DLD1 (cell line): Measurements from ENCODE around the gene TTC38.
"Not testable (repeated sequence)": the region's sequence is repeated elsewhere in the genome, so short reads cannot be mapped to it uniquely, and the experiment has no call there.

Source experiments
- in situ Hi-C: cut with HindIII; loops from 2 replicates; pipeline ENCODE4 v1.10.0; 2017; ENCODE audit warnings: low sequenced_read_pairs

The TTC38 gene

DNA sequence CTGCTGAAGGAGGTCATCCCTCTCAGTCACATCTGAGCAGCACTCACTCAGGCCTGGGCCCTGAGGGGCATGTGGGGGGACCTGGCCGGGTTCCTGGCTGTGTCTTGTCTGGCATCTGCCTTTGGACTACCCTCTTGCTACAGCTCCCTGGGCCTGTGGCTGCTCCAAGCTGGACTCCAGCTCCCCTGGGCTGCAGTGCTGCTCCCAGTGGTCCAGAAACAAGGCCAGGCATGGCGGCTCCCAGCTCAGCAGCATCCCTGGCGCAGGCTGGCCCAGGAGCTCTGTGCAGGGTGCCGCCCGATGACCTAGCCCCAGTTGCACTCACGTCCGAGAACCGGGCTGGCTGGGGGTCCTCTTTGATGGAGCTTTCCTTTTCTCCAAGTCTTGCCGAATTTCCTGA is 23.0 kb upstream of the TTC38 start:
- in situ Hi-C loops = loop anchor here (10.0 kb wide), 1 partner anchor 100 kb away; no protein-coding TSS in a partner anchor

DNA sequence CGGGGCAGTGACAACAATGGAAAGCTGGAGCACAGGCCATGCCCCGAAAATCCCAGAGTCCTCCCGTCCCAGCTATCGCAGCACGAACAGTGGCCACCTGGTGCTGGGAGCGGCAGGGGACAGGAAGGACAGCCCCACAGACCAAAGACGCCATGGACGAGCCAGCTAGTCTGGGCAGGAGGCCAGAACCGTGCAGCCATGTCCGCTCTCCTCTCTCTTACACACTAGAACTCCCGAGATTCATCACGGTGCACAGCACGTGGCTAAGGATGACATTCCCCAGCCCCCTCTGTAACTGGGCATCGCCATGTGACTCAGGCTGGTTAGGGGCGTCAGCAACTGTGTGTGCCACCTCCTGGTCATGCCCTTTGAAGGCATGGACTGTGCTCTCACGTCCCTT is 22.3 kb upstream of the TTC38 start:
- in situ Hi-C loops = loop anchor here (10.0 kb wide), 1 partner anchor 101 kb away; no protein-coding TSS in a partner anchor

DNA sequence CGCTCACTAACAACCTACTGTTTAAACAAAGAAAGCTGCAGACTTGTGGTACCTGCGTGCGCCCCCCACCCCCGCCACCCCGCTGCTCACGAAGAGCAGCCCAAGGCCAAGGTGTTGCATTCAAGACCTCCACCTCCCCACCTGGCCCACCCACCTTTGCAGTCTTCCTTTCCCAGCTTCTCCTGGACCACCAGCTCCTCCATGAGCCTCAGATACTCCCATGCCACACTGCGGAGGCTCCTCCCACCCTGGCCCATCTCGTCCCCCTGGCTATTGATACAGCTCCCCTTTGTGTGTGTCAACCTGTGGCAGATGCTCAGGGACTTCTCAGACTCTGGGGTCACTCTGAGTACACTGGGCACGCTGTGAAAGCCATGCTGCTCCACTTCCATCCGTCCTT is 21.6 kb upstream of the TTC38 start:
- in situ Hi-C loops = loop anchor here (10.0 kb wide), 1 partner anchor 101 kb away; no protein-coding TSS in a partner anchor

DNA sequence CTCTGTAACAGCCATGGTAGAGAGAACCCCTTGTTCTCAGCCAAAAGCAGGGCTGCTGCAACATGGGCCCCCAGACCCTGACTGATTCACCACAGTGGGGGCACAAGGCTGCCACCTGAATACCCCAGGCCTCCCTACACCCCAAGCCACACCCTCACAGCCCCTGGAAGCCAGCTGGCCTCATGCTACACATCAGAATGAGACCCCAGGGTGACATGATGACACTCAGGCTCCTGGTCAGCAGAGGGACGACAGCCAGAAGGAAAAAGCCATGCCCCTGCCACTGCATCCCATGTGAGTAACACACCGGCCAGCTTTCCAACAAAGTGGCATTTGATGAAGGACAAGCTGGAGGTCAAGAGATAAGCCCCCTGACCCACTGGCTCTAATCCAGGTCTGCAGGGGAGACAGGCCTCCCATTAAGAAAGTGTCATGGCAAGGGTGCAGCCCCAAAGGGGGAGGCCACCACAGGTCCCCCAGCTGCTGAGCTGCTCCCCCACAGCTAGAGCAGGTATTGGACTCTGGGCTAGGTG is 20.3 kb upstream of the TTC38 start:
- in situ Hi-C loops = loop anchor here (10.0 kb wide), 1 partner anchor 103 kb away; no protein-coding TSS in a partner anchor

DNA sequence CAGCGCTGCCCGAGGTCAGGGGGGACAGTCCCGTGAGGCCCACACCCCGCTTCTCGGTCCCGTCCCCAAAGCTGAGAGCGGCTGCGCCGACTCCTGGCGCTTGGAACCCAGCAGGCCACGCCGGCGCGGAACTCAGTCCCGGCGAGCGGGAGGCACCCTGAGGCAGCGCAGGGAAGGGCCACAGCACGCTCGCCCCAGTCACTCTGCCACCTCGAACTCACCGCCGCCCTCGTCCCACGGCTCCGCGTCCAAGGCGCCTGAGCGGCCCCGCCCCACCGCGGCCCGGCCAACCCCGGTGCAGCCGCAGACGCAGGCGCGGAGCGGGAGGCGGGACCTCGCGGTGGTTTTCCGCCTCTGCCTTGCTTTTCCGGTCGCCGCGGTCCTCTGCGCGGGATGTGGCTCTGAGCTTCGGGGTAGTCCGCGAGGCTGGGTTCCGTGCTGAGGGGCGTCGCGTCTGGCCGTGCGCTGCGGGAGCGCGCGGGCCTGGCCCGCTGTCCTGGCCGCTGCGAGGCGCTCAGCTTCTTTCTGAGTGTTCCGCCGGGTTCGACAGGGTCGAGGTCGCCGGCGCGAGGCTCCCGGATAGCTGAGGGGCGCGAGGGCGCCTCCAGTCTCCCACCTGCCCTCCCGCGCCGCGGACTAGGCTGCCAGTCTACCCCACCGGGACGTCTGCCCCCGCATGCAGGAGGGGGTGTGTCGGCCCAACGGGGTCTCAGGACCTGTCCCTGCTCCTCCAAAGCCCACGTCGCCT is 17.6 kb upstream of the TTC38 start, which contains the start of gene CDPF1:
TSS of gene CDPF1 (minus strand) at position 259 of the 748 bp plus-strand sequence. CDS start 2,009 bp downstream, outside the sequence.
- in situ Hi-C loops = no loop called here

DNA sequence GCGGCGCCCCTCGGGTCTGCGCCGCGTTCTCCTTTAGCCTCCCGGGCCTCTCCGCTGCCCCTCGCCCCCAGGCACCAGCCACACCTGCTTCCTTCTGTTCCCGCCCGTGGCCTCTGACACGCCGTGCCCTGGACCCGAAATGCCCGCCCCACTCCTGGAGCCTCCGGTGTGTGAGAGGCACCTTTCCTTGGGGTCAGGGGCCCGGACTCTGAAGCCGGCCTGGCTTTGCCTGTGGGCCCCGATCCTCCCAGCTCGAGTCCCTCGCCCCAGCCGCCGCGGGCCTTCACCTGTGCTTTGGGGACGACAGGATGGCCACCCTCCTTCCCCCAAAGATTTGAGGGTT is 17.1 kb upstream of the TTC38 start:
- in situ Hi-C loops = no loop called here

DNA sequence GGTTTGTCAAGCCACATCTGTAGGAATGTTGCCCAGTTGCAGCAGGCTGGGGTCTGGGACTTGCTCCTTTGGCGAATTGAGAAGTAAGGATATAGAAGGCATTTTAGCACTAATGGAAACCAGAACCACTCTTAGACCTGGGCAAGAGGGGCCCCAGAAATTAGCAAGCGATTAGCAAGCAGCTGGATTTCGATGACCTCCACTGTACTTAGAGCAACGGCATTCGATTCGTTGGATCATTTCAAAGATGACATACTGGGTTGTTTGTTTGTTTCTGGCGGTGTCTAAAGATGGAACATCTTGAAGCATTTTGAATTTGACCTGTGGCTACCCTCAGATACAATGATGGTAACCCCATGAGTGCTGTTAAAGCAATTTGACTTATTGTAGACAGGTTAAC is 16.5 kb upstream of the TTC38 start:
- in situ Hi-C loops = no loop called here

DNA sequence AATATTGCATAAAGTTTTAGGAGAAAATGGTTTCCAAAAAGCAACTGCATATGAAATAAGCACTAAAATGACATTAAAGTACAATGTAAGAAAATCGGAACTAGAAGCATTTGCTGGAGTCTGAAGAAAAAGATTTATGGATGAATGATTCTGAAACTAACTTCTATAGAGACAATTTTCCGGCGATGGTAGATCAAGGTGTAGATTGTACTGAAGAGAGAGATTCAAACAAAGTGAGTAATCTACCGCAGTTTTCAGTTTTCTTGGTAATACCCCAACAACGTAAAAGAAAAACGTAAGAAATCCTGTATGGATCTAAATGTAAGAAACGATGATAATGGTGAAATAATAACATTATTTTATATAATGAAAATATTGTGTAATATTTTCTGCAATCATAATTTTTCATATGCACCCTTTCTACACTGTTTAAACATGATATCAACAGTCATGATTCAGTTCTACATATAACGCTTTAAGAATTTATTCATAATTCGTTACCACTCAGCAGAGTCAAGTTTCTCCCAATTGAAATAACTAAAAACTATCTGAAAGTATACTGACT is 15.9 kb upstream of the TTC38 start:
- in situ Hi-C loops = no loop called here

DNA sequence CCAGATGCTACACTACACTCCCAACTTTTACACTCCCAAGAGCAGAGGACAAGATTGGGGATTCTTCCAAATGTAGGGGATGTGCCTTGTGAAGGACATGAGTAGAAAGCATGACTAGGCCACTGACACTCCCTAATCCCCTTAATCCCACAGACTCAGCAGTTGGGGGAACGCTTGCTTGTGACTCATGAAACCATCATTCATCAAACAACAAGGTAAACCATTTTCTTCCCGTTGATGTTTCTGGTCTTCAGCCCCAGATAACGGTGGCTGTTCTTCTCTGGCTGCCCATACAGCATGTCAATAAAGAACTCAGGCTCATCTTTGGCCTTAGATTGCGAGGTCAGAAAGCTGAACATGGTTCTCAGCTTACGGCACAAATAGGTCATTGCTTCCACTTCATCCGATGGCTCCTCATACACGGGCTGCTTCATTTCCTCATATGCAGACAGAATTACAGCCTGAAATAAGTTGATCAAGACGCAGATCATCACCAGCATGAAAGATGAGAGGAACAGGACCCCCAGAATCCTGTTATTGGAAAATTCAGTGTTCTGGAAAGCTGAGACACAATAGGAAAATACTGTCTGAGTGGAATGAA is 11.3 kb upstream of the TTC38 start:
- in situ Hi-C loops = no loop called here

DNA sequence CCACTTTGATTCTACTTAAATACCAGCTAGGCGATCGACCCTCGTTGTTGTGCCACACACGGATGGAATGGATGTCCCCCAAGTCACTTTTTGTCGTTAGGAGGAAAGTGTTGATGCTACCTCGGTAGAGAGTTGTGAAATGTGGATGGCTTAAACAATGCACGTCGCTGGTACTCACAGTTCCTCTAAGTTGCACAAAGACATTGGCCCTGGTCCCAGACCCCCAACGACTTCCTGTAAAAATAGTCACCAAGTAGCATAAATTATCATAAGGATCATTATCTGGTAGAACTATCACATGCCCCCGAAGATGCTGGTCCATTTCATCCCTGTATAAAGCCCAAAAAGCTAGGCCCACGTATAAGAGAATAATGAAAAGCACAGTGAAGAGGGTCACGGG is 8.4 kb upstream of the TTC38 start:
- in situ Hi-C loops = no loop called here

DNA sequence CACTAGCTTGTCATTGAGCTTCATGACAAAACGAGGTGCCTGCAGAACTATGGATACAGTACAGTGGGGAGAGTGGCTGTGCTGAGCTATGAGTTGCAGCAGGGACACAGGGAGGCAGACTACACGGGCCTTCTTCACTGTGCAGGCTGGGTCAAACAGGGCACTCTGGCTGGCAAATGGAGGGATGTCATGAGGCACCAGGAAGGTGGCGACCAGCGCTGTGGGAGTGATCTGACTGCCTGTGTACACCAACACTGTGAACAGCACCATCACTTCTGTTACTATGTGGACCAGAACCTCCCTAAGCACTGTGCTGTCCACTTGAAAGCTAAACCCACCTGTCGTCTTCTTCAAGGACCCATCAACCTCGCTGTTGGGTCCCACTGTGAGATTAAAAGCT is 7.8 kb upstream of the TTC38 start:
- in situ Hi-C loops = no loop called here

DNA sequence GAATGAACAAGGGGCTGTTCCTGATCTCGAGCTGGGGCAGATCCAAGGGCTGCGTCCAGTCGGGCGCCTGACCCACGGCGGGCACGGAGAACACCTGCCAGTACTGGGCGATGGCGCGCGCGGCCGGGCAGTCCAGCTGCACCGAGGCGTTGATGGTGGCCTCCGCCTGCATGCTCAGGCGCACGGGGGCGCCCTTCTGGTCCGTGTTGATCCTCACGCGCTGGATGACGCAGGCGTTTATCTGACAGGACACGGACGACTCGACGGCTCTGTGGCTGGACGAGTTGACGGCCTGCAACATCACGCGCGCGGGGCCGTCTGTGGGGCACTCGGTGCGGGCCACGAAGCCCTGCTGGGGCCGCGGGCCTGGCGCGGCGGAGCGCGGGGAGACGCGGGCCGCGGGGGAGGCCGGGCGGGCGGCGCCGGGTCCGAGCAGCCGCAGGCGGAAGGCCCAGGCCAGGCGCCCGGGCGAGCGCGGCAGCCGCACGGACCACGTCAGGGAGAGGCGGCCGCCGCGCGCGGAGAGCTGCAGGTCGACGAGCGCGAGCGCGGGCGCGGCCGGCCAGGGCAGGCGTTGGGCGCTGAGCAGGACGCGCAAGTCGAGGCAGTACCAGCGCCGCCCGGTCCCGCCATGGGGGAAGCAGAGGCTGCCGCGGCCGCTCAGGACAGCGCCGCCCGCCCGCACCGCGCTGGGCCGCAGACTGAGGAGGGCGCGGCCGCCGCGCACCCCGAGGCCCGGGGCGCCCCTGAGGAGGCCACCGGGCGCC is 5.2 kb upstream of the TTC38 start:
- in situ Hi-C loops = no loop called here

DNA sequence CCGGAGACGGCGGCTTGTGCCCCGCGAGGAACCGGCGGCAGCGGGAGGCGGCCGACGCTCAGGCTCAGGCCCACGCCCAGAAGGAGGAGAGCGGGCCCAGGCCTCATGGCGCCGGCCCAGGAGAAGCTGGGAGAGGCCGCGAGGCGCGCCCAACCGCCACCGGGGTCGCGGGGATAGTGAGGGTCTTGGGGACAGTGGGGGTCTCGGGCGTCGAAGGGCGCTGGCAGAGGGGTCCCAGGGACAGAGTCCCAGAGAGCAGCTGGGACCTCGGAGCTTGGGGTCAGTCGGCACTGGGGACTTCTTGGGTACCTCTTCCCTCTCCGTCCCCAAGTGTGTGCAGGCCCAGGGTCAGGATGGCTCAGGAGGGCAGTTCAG is 4.6 kb upstream of the TTC38 start, which contains the start of gene PKDREJ:
TSS of gene PKDREJ (minus strand) at position 128 of the 375 bp plus-strand sequence. CDS start at position 107, 21 bp downstream.
- in situ Hi-C loops = no loop called here

DNA sequence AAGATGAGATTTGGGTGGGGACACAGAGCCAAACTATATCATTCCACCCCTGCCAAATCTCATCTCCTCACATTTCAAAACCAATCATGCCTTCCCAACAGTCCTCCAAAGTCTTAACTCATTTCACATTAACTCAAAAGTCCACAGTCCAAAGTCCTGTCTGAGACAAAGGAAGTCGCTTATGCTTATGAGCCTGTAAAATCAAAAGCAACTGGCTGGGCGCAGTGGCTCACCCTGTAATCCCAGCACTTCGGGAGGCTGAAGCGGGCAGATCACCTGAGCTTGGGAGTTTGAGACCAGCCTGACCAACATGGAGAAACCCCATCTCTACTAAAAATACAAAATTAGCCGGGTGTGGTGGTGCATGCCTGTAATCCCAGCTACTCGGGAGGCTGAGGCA is 3.3 kb upstream of the TTC38 start:
- in situ Hi-C loops = not testable (repeated sequence)

DNA sequence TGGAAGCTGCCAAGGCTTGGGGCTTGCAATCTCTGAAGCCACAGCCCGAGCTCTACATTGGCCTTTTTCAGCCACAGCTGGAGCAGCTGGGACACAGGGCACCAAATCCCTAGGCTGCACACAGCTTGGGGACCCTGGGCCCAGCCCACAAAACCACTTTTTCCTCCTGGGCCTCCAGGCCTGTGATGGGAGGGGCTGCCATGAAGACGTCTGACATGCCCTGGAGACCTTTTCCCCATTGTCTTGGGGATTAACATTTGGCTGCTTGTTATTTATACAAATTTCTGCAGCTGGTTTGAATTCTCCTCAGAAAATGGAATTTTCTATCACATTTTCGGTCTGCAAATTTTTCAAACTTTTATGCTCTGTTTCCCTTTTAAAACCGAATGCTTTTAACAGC is 2.2 kb upstream of the TTC38 start:
- in situ Hi-C loops = not testable (repeated sequence)

DNA sequence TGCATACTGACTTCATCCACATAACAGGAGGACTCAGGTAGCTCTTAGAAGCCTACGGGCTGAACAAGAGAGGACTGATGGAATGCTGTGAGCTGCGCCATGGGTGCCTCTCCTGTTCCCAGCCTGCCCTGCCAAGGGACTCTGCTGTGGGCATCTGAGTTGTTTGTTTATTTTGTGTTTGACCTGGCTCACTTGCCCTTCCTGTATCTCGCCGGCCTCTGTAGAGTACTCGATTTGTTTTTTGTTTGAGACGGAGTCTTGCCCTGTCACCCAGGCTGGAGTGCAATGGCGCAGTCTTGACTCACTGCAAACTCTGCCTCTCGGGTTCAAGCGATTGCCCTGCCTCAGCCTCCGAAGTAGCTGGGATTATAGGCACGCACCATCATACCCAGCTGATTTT is 1.8 kb downstream of the TTC38 start:
- in situ Hi-C loops = no loop called here

DNA sequence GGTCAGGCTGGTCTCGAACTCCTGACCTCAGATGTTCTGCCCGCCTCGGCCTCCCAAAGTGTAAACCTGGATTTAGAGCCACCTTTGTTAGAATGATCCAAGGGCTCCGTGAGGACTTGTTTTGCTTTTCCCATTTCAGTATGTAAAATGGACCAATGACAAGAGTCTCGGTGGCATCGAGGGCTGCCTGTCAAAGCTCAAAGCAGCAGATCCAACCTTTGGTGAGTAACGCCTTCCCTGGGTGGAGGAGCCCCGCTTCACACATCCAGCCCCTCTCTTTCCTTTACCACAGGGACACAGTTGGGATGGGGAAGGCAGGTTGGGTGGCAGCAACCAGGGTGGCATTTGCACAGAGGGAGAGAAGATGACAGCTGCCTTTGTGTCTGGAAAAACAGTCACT is 4.4 kb downstream of the TTC38 start:
- in situ Hi-C loops = loop anchor here (5.0 kb wide), 1 partner anchor 125 kb away; no protein-coding TSS in a partner anchor

DNA sequence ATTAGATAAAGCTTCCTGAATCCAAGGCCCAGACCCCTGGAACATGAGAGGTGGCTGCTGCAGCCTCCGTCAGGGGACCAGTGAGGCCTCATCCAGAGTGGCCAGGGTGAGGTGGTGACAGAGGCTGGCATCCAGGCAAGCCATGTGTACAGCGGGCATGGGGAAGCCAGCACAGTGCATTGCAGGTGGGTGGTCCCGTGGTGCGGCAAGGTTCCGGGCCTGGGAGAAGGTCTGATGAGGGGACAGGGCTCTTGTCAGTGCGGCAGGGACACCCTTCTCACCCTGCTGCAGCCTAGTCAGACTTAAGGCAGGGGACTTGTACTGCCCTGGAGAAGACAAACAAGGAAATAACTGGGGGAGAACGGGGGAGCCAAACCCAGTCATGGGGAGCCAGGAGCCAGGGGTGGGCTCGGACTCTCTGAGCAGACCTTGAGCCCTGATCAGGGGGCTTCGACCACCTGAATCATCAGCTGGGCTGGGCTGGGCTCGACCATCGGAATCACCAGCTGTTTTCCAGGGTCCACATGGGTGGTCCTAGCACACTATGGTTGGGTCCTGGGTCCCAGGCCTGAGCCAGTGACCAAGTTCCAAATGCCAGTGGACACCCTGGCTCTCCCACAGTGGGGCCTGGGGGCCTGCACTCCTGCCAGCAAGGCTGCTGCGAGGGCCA is 5.1 kb downstream of the TTC38 start:
- in situ Hi-C loops = loop anchor here (5.0 kb wide), 1 partner anchor 126 kb away; no protein-coding TSS in a partner anchor

DNA sequence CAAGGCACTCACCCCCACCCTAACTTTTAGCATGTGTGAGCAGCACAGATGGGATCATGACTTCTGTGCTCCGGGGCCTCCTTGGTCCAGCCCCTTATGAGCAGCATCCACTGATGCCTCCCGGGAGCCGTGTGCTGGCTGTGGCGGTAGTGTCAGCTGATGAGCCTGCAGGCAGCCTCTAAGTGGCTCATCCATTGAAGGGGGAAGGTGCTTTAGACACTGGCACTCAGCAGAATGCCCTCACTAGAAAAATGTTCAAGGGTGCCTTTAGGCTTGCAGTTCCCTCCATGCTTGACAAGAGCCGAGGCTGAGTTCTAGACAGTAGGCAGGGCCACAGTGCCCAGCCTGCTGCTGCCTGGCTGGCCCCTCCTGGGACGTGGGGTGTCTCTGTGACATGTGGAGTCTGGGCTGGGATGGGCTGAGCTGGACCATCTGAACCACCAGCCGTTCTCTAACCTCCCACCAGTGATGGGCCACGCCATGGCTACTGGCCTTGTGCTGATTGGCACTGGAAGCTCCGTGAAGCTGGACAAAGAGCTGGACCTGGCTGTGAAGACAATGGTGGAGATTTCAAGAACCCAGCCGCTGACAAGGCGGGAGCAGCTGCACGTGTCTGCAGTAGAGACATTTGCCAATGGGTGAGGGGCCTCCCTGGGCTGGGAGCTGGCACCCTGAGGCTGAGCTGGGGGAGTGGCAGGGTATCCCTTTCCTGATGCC is 5.8 kb downstream of the TTC38 start:
- in situ Hi-C loops = loop anchor here (5.0 kb wide), 1 partner anchor 126 kb away; no protein-coding TSS in a partner anchor

DNA sequence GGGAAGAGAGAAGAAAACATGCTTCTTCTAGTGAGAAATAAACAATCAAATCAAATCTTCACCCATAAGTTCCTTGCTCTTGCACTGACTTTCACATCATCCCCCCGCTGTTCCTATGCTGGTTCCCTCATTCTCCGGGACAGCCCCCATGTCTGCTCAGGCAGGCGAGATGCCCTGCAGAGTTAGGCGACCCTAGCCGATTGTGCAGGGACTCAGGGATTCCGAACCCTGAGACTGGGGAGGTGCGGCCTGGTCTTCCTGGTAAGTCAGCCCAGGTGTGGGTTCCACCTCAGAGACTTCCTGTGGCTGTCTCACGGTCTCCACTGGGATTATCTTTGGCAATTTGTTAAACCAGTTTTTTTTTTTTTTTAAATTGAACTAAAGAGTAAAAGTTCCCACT is 6.6 kb downstream of the TTC38 start:
- in situ Hi-C loops = loop anchor here (5.0 kb wide), 1 partner anchor 127 kb away; no protein-coding TSS in a partner anchor
